ENCODE data around the gene XRCC3.

DNA sequence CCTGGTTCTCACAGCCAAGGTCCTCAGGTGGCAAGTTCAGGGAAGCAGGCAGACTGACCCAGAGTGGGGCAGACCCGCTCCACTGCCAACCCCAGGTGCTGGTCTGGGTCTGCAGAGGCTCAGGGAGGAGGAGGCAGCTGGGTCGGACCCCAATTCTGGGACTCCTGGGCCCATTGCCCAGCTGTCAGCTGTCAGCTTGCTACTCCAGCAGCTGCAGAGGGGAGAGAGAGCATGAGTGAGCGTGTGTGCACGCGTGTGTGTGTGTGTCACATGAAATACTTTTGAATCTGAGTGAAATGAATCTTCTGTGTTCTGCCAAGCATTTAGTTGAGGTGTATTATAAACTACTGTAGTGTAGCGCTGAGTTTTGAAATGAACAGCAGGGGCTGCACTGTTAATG, 30.8 kb downstream of the XRCC3 start:
- TF ChIP-seq, protein P1, sequence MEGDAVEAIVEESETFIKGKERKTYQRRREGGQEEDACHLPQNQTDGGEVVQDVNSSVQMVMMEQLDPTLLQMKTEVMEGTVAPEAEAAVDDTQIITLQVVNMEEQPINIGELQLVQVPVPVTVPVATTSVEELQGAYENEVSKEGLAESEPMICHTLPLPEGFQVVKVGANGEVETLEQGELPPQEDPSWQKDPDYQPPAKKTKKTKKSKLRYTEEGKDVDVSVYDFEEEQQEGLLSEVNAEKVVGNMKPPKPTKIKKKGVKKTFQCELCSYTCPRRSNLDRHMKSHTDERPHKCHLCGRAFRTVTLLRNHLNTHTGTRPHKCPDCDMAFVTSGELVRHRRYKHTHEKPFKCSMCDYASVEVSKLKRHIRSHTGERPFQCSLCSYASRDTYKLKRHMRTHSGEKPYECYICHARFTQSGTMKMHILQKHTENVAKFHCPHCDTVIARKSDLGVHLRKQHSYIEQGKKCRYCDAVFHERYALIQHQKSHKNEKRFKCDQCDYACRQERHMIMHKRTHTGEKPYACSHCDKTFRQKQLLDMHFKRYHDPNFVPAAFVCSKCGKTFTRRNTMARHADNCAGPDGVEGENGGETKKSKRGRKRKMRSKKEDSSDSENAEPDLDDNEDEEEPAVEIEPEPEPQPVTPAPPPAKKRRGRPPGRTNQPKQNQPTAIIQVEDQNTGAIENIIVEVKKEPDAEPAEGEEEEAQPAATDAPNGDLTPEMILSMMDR (IDR thresholded peaks at IDR 0.05): no peak
- no peak for TF ChIP-seq POLR2A (IDR thresholded peaks at IDR 0.05)
